HUES64 (cell line): ENCODE results near the gene SRRM4.

Source experiments
- H3K27ac ChIP-seq: 2 replicates; pipeline ENCODE4 v1.7.0; 2013; ENCODE audit warnings: low read depth, low read length, inconsistent platforms
- H3K27me3 ChIP-seq: 2 replicates; pipeline ENCODE4 v1.6.1; 2013; ENCODE audit warnings: mild to moderate bottlenecking, low read length; ENCODE audit not compliant: insufficient read depth
- H3K36me3 ChIP-seq: 2 replicates; pipeline ENCODE4 v1.6.1; 2013; ENCODE audit warnings: mild to moderate bottlenecking, low read length; ENCODE audit not compliant: insufficient read depth
- H3K4me1 ChIP-seq: 2 replicates; pipeline ENCODE4 v1.6.1; 2013; ENCODE audit warnings: mild to moderate bottlenecking, low read length, moderate library complexity; ENCODE audit not compliant: insufficient read depth
- H3K4me3 ChIP-seq: 2 replicates; pipeline ENCODE4 v1.5.1; 2013; ENCODE audit warnings: mild to moderate bottlenecking, low read length, moderate library complexity
- H3K9ac ChIP-seq: 2 replicates; pipeline ENCODE4 v1.6.1; 2013; ENCODE audit warnings: mild to moderate bottlenecking, low read depth, low read length
- H3K9me3 ChIP-seq: 2 replicates; pipeline ENCODE4 v1.6.1; 2013; ENCODE audit warnings: low read depth, low read length; ENCODE audit not compliant: insufficient read depth
- WGBS: fragments of 150-250, 120-280 bp; methylation state at CpG from one replicate; pipeline ENCODE4 v1.1.7; 2013; ENCODE audit warnings: missing lambda C conversion rate; 5-methylcytosine and 5-hydroxymethylcytosine counted together

Gene SRRM4

GRCh38 chr12:119151445-119152026 lies 170.2 kb downstream of the SRRM4 start:
- WGBS, result 100% methylated on average over 1 of the region's 1 CpG
- Histone ChIP-seq H3K9ac (no peak overlapping the region), H3K27me3 (no peaks in the 10 kb centered on the region), H3K9me3 (peaks cover 8% of the 10 kb centered on the region; the same call in 1 of the 2 replicates), H3K27ac (no peak overlapping the region), H3K36me3 (peaks cover 16% of the 10 kb centered on the region), H3K4me1 (peaks cover 20% of the 10 kb centered on the region), H3K4me3 (no peak overlapping the region)

GRCh38 chr12:119153477-119154434 lies 172.4 kb downstream of the SRRM4 start:
- no peaks in the 10 kb centered on the region for H3K27me3 ChIP-seq
- H3K4me1 ChIP-seq, result peaks cover 11% of the 10 kb centered on the region
- peaks cover 8% of the 10 kb centered on the region; the same call in 1 of the 2 replicates for H3K9me3 ChIP-seq
- H3K4me3 ChIP-seq, result peak overlapping the region; percentile 76
- H3K9ac ChIP-seq, result peak overlapping the region; percentile 85
- H3K36me3 ChIP-seq, result peaks cover 16% of the 10 kb centered on the region
- 33% methylated on average over 48 of the region's 49 CpGs for WGBS
- peak overlapping the region; percentile 84 for H3K27ac ChIP-seq

- peaks cover 11% of the 10 kb centered on the region for H3K4me1 ChIP-seq
- peak overlapping the region; percentile 84 for H3K27ac ChIP-seq
- H3K9me3 ChIP-seq, result peaks cover 8% of the 10 kb centered on the region; the same call in 1 of the 2 replicates
- H3K4me3 ChIP-seq, result peak overlapping the region; percentile 76
- 38% methylated on average over 9 of the region's 11 CpGs for WGBS
- no peaks in the 10 kb centered on the region for H3K27me3 ChIP-seq
- peaks cover 16% of the 10 kb centered on the region for H3K36me3 ChIP-seq
- H3K9ac ChIP-seq, result peak overlapping the region; percentile 85
These were observed 173.1 kb downstream of the SRRM4 start for GRCh38 chr12:119154435-119154818.

GRCh38 chr12:119156401-119157044 lies 175.2 kb downstream of the SRRM4 start:
- Histone ChIP-seq H3K4me3 (no peak overlapping the region), H3K27ac (no peak overlapping the region), H3K9me3 (peaks cover 3% of the 10 kb centered on the region; the same call in 1 of the 2 replicates), H3K36me3 (peaks cover 5% of the 10 kb centered on the region; the same call in 1 of the 2 replicates), H3K27me3 (no peaks in the 10 kb centered on the region), H3K9ac (no peak overlapping the region), H3K4me1 (peaks cover 11% of the 10 kb centered on the region)
- 75% methylated on average over 34 of the region's 35 CpGs for WGBS

- Histone ChIP-seq H3K9ac (no peak overlapping the region), H3K27me3 (no peaks in the 10 kb centered on the region), H3K36me3 (no peaks in the 10 kb centered on the region), H3K4me3 (no peak overlapping the region), H3K4me1 (peaks cover 11% of the 10 kb centered on the region), H3K9me3 (no peaks in the 10 kb centered on the region), H3K27ac (no peak overlapping the region)
- WGBS, result 89% methylated on average over 6 of the region's 6 CpGs
These were observed 176.2 kb downstream of the SRRM4 start for GRCh38 chr12:119157528-119157927.

GRCh38 chr12:119157978-119158377 lies 176.6 kb downstream of the SRRM4 start:
- H3K9ac ChIP-seq, result no peak overlapping the region
- H3K36me3 ChIP-seq, result no peaks in the 10 kb centered on the region
- H3K9me3 ChIP-seq, result no peaks in the 10 kb centered on the region
- no peak overlapping the region for H3K4me3 ChIP-seq
- no peak overlapping the region for H3K27ac ChIP-seq
- 100% methylated on average over 2 of the region's 7 CpGs for WGBS
- no peaks in the 10 kb centered on the region for H3K27me3 ChIP-seq
- H3K4me1 ChIP-seq, result peaks cover 8% of the 10 kb centered on the region

GRCh38 chr12:119158402-119158801 lies 177.1 kb downstream of the SRRM4 start:
- H3K4me3 ChIP-seq, result no peak overlapping the region
- H3K9me3 ChIP-seq, result no peaks in the 10 kb centered on the region
- no peaks in the 10 kb centered on the region for H3K27me3 ChIP-seq
- H3K27ac ChIP-seq, result no peak overlapping the region
- H3K36me3 ChIP-seq, result no peaks in the 10 kb centered on the region
- H3K4me1 ChIP-seq, result peaks cover 5% of the 10 kb centered on the region; the same call in 1 of the 2 replicates
- 92% methylated on average over 7 of the region's 7 CpGs for WGBS
- H3K9ac ChIP-seq, result no peak overlapping the region

- H3K9ac ChIP-seq, result no peak overlapping the region
- no peak overlapping the region for H3K27ac ChIP-seq
- peaks cover 2% of the 10 kb centered on the region; the same call in 1 of the 2 replicates for H3K4me1 ChIP-seq
- no peaks in the 10 kb centered on the region for H3K9me3 ChIP-seq
- H3K36me3 ChIP-seq, result no peaks in the 10 kb centered on the region
- 94% methylated on average over 2 of the region's 2 CpGs for WGBS
- H3K4me3 ChIP-seq, result no peak overlapping the region
- no peaks in the 10 kb centered on the region for H3K27me3 ChIP-seq
These were observed 178.5 kb downstream of the SRRM4 start for GRCh38 chr12:119159844-119160243.

GRCh38 chr12:119167902-119168301 lies 186.6 kb downstream of the SRRM4 start:
- Histone ChIP-seq H3K36me3 (no peaks in the 10 kb centered on the region), H3K27me3 (no peaks in the 10 kb centered on the region), H3K27ac (no peak overlapping the region), H3K9me3 (no peaks in the 10 kb centered on the region), H3K4me1 (no peaks in the 10 kb centered on the region), H3K9ac (no peak overlapping the region), H3K4me3 (no peak overlapping the region)
- WGBS, result 96% methylated on average over 3 of the region's 3 CpGs

- Histone ChIP-seq H3K9me3 (no peaks in the 10 kb centered on the region), H3K4me3 (no peak overlapping the region), H3K27ac (no peak overlapping the region), H3K36me3 (no peaks in the 10 kb centered on the region), H3K4me1 (no peaks in the 10 kb centered on the region), H3K9ac (no peak overlapping the region), H3K27me3 (no peaks in the 10 kb centered on the region)
- WGBS, result 94% methylated on average over 3 of the region's 3 CpGs
These were observed 187.4 kb downstream of the SRRM4 start for GRCh38 chr12:119168721-119169120.

GRCh38 chr12:119169150-119169549 lies 187.8 kb downstream of the SRRM4 start:
- no peaks in the 10 kb centered on the region for H3K36me3 ChIP-seq
- no peaks in the 10 kb centered on the region for H3K9me3 ChIP-seq
- no peaks in the 10 kb centered on the region for H3K27me3 ChIP-seq
- no peak overlapping the region for H3K4me3 ChIP-seq
- H3K9ac ChIP-seq, result no peak overlapping the region
- no peaks in the 10 kb centered on the region for H3K4me1 ChIP-seq
- no peak overlapping the region for H3K27ac ChIP-seq
- 85% methylated on average over 2 of the region's 2 CpGs for WGBS
